Right kidney (tissue), 1 donor: ENCODE measurements around the gene PRR23A.

Experiments
- DNase-seq: peaks from one replicate; pipeline ENCODE4 v3.0.0-alpha.2; 2016

PRR23A gene

GRCh38 chr3:138972941-138973340 lies 33.1 kb downstream of the PRR23A start:
- no peak for DNase-seq

- no peak for DNase-seq
Observed at GRCh38 chr3:138971766-138972320, 34.2 kb downstream of the PRR23A start.

- DNase-seq: no peak
Observed at GRCh38 chr3:138964923-138965322, 41.1 kb downstream of the PRR23A start.

- DNase-seq: no peak
Observed at GRCh38 chr3:138964264-138964663, 41.8 kb downstream of the PRR23A start.

- no peak for DNase-seq
Observed at GRCh38 chr3:138962854-138963560, 43.1 kb downstream of the PRR23A start.

- peak; percentile 35 for DNase-seq
Observed at GRCh38 chr3:138960417-138960852, 45.6 kb downstream of the PRR23A start.
